ENCODE data around the gene TRPM8. TPM values are rescaled to one million over a fixed set of nuclear protein-coding genes. Genes with fewer than 3 reads are reported as not detected.

TRPM8 gene
- total and polyA plus RNA-seq, 2 experiments from 2014 or later, result 0.11 to 0.14 TPM

- H3K27ac ChIP-seq (ENCODE audit: low read depth), result no peak overlapping the region
- H3K27ac Mint-ChIP-seq, result no peak overlapping the region
These were observed 108.3 kb downstream of the TRPM8 start for GRCh38 chr2:234025466-234025865.

More at GRCh38 chr2:234025466-234025865, 108.3 kb downstream of the TRPM8 start:
- H3K36me3 ChIP-seq (ENCODE audit: insufficient read depth), result no peaks in the 10 kb centered on the region; the same call in 1 of the 2 replicates
- H3K36me3 Mint-ChIP-seq (ENCODE audit: low read depth), result peaks cover 9% of the 10 kb centered on the region
- no peak overlapping the region for H3K4me3 ChIP-seq
- 0 out of 2 replicates have a peak, but pooled peaks cover 5% of the 10 kb centered on the region for H3K9me2 ChIP-seq (ENCODE audit: insufficient read depth)
- no peak for TF ChIP-seq CREB1 (CRISPR knock-in tag; IDR thresholded peaks at IDR 0.05; ENCODE audit: low read depth)
- TF ChIP-seq, protein P1, sequence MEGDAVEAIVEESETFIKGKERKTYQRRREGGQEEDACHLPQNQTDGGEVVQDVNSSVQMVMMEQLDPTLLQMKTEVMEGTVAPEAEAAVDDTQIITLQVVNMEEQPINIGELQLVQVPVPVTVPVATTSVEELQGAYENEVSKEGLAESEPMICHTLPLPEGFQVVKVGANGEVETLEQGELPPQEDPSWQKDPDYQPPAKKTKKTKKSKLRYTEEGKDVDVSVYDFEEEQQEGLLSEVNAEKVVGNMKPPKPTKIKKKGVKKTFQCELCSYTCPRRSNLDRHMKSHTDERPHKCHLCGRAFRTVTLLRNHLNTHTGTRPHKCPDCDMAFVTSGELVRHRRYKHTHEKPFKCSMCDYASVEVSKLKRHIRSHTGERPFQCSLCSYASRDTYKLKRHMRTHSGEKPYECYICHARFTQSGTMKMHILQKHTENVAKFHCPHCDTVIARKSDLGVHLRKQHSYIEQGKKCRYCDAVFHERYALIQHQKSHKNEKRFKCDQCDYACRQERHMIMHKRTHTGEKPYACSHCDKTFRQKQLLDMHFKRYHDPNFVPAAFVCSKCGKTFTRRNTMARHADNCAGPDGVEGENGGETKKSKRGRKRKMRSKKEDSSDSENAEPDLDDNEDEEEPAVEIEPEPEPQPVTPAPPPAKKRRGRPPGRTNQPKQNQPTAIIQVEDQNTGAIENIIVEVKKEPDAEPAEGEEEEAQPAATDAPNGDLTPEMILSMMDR (conservative IDR thresholded peaks at IDR 0.05; ENCODE audit: low read depth in 2 of 2), result no peak
- TF ChIP-seq EZH2phosphoT487 (IDR thresholded peaks at IDR 0.05; ENCODE audit: unreplicated experiment), result no peak
- no peak for TF ChIP-seq JUNB (IDR thresholded peaks at IDR 0.05; ENCODE audit: unreplicated experiment)
- TF ChIP-seq ZNF114 (CRISPR knock-in tag; IDR thresholded peaks at IDR 0.05), result no peak
- no peak for TF ChIP-seq STAT1 (IDR thresholded peaks at IDR 0.05; ENCODE audit: unreplicated experiment)
- TF ChIP-seq, protein P2, sequence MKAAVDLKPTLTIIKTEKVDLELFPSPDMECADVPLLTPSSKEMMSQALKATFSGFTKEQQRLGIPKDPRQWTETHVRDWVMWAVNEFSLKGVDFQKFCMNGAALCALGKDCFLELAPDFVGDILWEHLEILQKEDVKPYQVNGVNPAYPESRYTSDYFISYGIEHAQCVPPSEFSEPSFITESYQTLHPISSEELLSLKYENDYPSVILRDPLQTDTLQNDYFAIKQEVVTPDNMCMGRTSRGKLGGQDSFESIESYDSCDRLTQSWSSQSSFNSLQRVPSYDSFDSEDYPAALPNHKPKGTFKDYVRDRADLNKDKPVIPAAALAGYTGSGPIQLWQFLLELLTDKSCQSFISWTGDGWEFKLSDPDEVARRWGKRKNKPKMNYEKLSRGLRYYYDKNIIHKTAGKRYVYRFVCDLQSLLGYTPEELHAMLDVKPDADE (IDR thresholded peaks at IDR 0.05), result no peak
- TF ChIP-seq EZH2 (IDR thresholded peaks at IDR 0.05; ENCODE audit: low read depth, unreplicated experiment), result no peak
- TF ChIP-seq POLR2AphosphoS5 (IDR thresholded peaks at IDR 0.05; ENCODE audit: low read depth), result no peak
- TF ChIP-seq, protein P3, sequence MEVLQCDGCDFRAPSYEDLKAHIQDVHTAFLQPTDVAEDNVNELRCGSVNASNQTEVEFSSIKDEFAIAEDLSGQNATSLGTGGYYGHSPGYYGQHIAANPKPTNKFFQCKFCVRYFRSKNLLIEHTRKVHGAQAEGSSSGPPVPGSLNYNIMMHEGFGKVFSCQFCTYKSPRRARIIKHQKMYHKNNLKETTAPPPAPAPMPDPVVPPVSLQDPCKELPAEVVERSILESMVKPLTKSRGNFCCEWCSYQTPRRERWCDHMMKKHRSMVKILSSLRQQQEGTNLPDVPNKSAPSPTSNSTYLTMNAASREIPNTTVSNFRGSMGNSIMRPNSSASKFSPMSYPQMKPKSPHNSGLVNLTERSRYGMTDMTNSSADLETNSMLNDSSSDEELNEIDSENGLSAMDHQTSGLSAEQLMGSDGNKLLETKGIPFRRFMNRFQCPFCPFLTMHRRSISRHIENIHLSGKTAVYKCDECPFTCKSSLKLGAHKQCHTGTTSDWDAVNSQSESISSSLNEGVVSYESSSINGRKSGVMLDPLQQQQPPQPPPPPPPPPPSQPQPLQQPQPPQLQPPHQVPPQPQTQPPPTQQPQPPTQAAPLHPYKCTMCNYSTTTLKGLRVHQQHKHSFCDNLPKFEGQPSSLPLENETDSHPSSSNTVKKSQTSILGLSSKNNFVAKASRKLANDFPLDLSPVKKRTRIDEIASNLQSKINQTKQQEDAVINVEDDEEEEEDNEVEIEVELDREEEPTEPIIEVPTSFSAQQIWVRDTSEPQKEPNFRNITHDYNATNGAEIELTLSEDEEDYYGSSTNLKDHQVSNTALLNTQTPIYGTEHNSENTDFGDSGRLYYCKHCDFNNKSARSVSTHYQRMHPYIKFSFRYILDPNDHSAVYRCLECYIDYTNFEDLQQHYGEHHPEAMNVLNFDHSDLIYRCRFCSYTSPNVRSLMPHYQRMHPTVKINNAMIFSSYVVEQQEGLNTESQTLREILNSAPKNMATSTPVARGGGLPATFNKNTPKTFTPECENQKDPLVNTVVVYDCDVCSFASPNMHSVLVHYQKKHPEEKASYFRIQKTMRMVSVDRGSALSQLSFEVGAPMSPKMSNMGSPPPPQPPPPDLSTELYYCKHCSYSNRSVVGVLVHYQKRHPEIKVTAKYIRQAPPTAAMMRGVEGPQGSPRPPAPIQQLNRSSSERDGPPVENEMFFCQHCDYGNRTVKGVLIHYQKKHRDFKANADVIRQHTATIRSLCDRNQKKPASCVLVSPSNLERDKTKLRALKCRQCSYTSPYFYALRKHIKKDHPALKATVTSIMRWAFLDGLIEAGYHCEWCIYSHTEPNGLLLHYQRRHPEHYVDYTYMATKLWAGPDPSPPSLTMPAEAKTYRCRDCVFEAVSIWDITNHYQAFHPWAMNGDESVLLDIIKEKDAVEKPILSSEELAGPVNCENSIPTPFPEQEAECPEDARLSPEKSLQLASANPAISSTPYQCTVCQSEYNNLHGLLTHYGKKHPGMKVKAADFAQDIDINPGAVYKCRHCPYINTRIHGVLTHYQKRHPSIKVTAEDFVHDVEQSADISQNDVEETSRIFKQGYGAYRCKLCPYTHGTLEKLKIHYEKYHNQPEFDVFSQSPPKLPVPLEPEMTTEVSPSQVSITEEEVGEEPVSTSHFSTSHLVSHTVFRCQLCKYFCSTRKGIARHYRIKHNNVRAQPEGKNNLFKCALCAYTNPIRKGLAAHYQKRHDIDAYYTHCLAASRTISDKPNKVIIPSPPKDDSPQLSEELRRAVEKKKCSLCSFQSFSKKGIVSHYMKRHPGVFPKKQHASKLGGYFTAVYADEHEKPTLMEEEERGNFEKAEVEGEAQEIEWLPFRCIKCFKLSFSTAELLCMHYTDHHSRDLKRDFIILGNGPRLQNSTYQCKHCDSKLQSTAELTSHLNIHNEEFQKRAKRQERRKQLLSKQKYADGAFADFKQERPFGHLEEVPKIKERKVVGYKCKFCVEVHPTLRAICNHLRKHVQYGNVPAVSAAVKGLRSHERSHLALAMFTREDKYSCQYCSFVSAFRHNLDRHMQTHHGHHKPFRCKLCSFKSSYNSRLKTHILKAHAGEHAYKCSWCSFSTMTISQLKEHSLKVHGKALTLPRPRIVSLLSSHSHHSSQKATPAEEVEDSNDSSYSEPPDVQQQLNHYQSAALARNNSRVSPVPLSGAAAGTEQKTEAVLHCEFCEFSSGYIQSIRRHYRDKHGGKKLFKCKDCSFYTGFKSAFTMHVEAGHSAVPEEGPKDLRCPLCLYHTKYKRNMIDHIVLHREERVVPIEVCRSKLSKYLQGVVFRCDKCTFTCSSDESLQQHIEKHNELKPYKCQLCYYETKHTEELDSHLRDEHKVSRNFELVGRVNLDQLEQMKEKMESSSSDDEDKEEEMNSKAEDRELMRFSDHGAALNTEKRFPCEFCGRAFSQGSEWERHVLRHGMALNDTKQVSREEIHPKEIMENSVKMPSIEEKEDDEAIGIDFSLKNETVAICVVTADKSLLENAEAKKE (CRISPR knock-in tag; IDR thresholded peaks at IDR 0.05), result no peak
- TF ChIP-seq ZNF331 (CRISPR knock-in tag; IDR thresholded peaks at IDR 0.05; ENCODE audit: low read depth), result no peak
- TF ChIP-seq NANOG (IDR thresholded peaks at IDR 0.05; ENCODE audit: borderline replicate concordance), result no peak
- TF ChIP-seq, protein P4, sequence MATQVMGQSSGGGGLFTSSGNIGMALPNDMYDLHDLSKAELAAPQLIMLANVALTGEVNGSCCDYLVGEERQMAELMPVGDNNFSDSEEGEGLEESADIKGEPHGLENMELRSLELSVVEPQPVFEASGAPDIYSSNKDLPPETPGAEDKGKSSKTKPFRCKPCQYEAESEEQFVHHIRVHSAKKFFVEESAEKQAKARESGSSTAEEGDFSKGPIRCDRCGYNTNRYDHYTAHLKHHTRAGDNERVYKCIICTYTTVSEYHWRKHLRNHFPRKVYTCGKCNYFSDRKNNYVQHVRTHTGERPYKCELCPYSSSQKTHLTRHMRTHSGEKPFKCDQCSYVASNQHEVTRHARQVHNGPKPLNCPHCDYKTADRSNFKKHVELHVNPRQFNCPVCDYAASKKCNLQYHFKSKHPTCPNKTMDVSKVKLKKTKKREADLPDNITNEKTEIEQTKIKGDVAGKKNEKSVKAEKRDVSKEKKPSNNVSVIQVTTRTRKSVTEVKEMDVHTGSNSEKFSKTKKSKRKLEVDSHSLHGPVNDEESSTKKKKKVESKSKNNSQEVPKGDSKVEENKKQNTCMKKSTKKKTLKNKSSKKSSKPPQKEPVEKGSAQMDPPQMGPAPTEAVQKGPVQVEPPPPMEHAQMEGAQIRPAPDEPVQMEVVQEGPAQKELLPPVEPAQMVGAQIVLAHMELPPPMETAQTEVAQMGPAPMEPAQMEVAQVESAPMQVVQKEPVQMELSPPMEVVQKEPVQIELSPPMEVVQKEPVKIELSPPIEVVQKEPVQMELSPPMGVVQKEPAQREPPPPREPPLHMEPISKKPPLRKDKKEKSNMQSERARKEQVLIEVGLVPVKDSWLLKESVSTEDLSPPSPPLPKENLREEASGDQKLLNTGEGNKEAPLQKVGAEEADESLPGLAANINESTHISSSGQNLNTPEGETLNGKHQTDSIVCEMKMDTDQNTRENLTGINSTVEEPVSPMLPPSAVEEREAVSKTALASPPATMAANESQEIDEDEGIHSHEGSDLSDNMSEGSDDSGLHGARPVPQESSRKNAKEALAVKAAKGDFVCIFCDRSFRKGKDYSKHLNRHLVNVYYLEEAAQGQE (IDR thresholded peaks at IDR 0.05; ENCODE audit: unreplicated experiment), result no peak
- H3K27me3 Mint-ChIP-seq (ENCODE audit: insufficient read depth, low read depth, poor library complexity), result no peaks in the 10 kb centered on the region
- no peak for DNase-seq (ENCODE audit: low spot score)
- H3K27me3 ChIP-seq (ENCODE audit: insufficient read depth), result no peaks in the 10 kb centered on the region
- H4K20me1 ChIP-seq (replicated peaks; ENCODE audit: insufficient read depth), result no peaks in the 10 kb centered on the region
- no peaks in the 10 kb centered on the region for H3F3A ChIP-seq (replicated peaks; ENCODE audit: low read depth)
- no peak overlapping the region for H3K4me3 Mint-ChIP-seq
- no peak overlapping the region for H3K4me2 ChIP-seq
- peaks cover 33% of the 10 kb centered on the region for H3K9me3 Mint-ChIP-seq
- ATAC-seq, result no peak
- H3K4me1 ChIP-seq (ENCODE audit: insufficient read depth), result no peaks in the 10 kb centered on the region
- H2AFZ ChIP-seq, result no peak overlapping the region
- H3K4me1 Mint-ChIP-seq, result no peaks in the 10 kb centered on the region; the same call in 2 of the 3 replicates
- H3K79me2 ChIP-seq (replicated peaks; ENCODE audit: insufficient read depth), result no peaks in the 10 kb centered on the region

Measured in GM23338 (cell line).